Thoracic aorta (tissue), 2 donors: ENCODE measurements around the gene TTI1. TPM values are rescaled to one million over a fixed set of nuclear protein-coding genes. Genes with fewer than 3 reads are reported as not detected.
A peak's percentile ranks its signal among the peaks of the same experiment; 100 is the strongest.

Experiments
- ATAC-seq: fragments of 150-250 bp; one replicate; pipeline ENCODE4 v1.8.0; 2017; ENCODE audit warnings: low read depth; ENCODE audit not compliant: insufficient number of reproducible peaks, low FRiP score
- DNase-seq: peaks from one replicate; pipeline ENCODE4 v3.0.0-alpha.2; 2020; ENCODE audit warnings: low spot score
- H3K27ac ChIP-seq, 2 donors: fragments of 200-600 bp; sonication (generic); 1 replicate in 1 of 2; 2 replicates in 1 of 2; pipeline ENCODE4 v1.5.1; 2016; ENCODE audit warnings: mild to moderate bottlenecking in 2 of 2, moderate library complexity in 2 of 2
- H3K27me3 ChIP-seq: fragments of 200-600 bp; sonication (generic); replicated peaks from 2 replicates; pipeline ENCODE4 v1.6.0; 2016; ENCODE audit warnings: mild to moderate bottlenecking; ENCODE audit not compliant: insufficient read depth
- H3K36me3 ChIP-seq: fragments of 200-600 bp; sonication (generic); one replicate; pipeline ENCODE4 v1.5.1; 2016
- H3K4me1 ChIP-seq, 2 donors: fragments of 200-600 bp; sonication (generic); 1 replicate in 1 of 2; 2 replicates in 1 of 2; pipeline versions ENCODE4 v1.5.1 to v1.6.0; 2016; ENCODE audit warnings: low read depth in 2 of 2, mild to moderate bottlenecking in 1 of 2; ENCODE audit not compliant: control insufficient read depth in 1 of 2
- H3K4me3 ChIP-seq: fragments of 200-600 bp; sonication (generic); 2 replicates; pipeline ENCODE4 v1.5.1; 2016; ENCODE audit warnings: mild to moderate bottlenecking
- H3K9me3 ChIP-seq: fragments of 200-600 bp; sonication (generic); 2 replicates; pipeline ENCODE4 v1.5.1; 2016
- CTCF ChIP-seq: fragments of 200-600 bp; sonication (generic); IDR thresholded peaks from one replicate; pipeline ENCODE4 v1.5.1; 2019; ENCODE audit warnings: antibody characterized with exemption
- total RNA-seq, 2 donors: library from RNA; depleted of rRNA; stranded (reverse); fragments of >200 nt; gene quantifications; one replicate each; pipeline versions ENCODE4 v1.1.0 to v1.2.3, GENCODE V29; 2016

Gene TTI1
- total RNA-seq, 2 donors from 2014 or later: 12.2 to 20.1 TPM

GRCh38 chr20:37991908-37992307 is 41.3 kb downstream of the TTI1 start:
- H3K27ac ChIP-seq: no peak overlapping the region
- ATAC-seq (no peak), DNase-seq (no peak)
- no peaks in the 10 kb centered on the region for H3K27me3 ChIP-seq
- peaks cover 9 to 25% of the 10 kb centered on the region in 2 donors for H3K4me1 ChIP-seq
- peaks cover 12% of the 10 kb centered on the region for H3K36me3 ChIP-seq
- TF ChIP-seq CTCF: no peak
- no peak overlapping the region for H3K4me3 ChIP-seq
- no peaks in the 10 kb centered on the region for H3K9me3 ChIP-seq

GRCh38 chr20:37991157-37991866 is 41.9 kb downstream of the TTI1 start:
- H3K4me3 ChIP-seq: no peak overlapping the region
- no peaks in the 10 kb centered on the region for H3K27me3 ChIP-seq
- TF ChIP-seq CTCF: no peak
- H3K4me1 ChIP-seq: peaks cover 12 to 31% of the 10 kb centered on the region in 2 donors
- H3K27ac ChIP-seq: no peak overlapping the region
- H3K36me3 ChIP-seq: peaks cover 11% of the 10 kb centered on the region
- ATAC-seq (no peak), DNase-seq (no peak)
- H3K9me3 ChIP-seq: no peaks in the 10 kb centered on the region

- H3K9me3 ChIP-seq: no peaks in the 10 kb centered on the region
- no peak overlapping the region for H3K27ac ChIP-seq
- no peak for TF ChIP-seq CTCF
- peaks cover 6% of the 10 kb centered on the region for H3K36me3 ChIP-seq
- ATAC-seq (no peak), DNase-seq (no peak)
- no peak overlapping the region for H3K4me3 ChIP-seq
- no peaks in the 10 kb centered on the region for H3K27me3 ChIP-seq
- peaks cover 15 to 37% of the 10 kb centered on the region in 2 donors for H3K4me1 ChIP-seq
These were observed 42.6 kb downstream of the TTI1 start for GRCh38 chr20:37990571-37991151.

GRCh38 chr20:37989601-37990295 is 43.5 kb downstream of the TTI1 start:
- peaks cover 3% of the 10 kb centered on the region for H3K36me3 ChIP-seq
- H3K4me1 ChIP-seq: peaks cover 16 to 45% of the 10 kb centered on the region in 2 donors
- no peak for TF ChIP-seq CTCF
- H3K4me3 ChIP-seq: no peak overlapping the region
- H3K27ac ChIP-seq: no peak overlapping the region
- DNase-seq (no peak), ATAC-seq (no peak)
- no peaks in the 10 kb centered on the region for H3K9me3 ChIP-seq
- H3K27me3 ChIP-seq: no peaks in the 10 kb centered on the region

- H3K36me3 ChIP-seq: no peaks in the 10 kb centered on the region
- ATAC-seq (no peak), DNase-seq (no peak)
- H3K27me3 ChIP-seq: no peaks in the 10 kb centered on the region
- H3K27ac ChIP-seq: peak overlapping the region; percentile 35 to 50
- no peak for TF ChIP-seq CTCF
- peaks cover 16 to 50% of the 10 kb centered on the region in 2 donors for H3K4me1 ChIP-seq
- no peaks in the 10 kb centered on the region for H3K9me3 ChIP-seq
- H3K4me3 ChIP-seq: no peak overlapping the region
These were observed 44.8 kb downstream of the TTI1 start for GRCh38 chr20:37988306-37988954.
